ENCODE results near the gene CNTNAP2.

The CNTNAP2 gene

DNA sequence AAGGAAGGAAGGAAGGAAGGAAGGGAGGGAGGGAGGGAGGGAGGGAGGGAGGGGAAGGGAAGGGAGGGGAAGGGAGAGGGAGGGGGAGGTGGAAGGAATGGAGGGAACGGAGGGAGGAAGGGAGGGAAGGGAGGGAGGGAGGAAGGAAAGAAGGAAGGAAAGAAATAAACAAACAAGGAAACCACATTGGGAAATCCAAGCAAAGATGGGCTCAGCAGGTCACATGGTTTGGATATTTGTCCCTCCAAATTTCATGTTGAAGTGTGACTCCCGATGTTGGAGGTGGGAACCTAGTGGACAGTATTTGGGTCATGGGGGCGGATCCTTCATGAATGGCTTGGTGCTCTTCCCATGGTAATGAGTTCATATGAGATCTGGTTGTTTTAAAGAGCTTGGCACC, 2019.4 kb downstream of the CNTNAP2 start:
- Histone ChIP-seq H3K36me3 (ENCODE audit: control insufficient read depth, insufficient read depth, low read length) (no peaks in the 10 kb centered on the region), H3K9me3 (ENCODE audit: control insufficient read depth, low read length) (no peaks in the 10 kb centered on the region), H3K27ac (ENCODE audit: low read depth, low read length, severe bottlenecking) (no peak overlapping the region), H3K4me3 (ENCODE audit: extremely low read depth, insufficient read depth, low read length, poor library complexity, severe bottlenecking) (no peak overlapping the region), H3K4me1 (ENCODE audit: control insufficient read depth, insufficient read depth, low read length, poor library complexity, severe bottlenecking) (no peaks in the 10 kb centered on the region)
- 95% methylated on average over 2 of the region's 3 CpGs; no CpG with 5 or more reads in 1 of the 2 experiments for WGBS, 2 experiments (ENCODE audit: insufficient coverage in 2 of 2)

DNA sequence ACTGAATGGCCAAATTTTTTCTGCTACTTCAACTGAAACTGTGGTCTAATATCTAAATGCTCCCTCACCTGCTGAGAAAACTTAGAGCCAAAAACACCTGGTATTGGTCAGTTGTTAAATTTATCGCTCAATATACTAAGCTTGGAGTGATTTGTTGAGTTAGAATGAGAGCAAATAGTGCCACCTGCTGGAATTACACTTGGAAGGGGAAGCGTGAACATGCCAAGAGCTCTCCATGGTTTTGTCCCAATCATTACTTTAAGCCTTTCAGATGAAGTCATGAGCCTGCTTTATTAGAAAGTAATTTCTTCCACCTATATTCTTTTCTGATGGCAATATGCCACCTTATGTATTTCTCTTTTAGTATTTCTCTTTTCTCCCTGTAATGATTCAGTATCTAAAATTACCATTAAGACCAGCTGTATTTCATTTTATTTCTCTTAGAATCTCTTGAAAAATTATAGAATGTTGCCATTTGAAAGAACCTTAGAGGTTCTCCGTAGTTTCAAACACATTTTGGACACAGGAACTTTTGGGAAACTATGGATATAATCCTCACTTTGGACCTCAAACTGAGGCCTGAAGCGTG, 2026.2 kb downstream of the CNTNAP2 start:
- peaks cover 4% of the 10 kb centered on the region for H3K9me3 ChIP-seq (ENCODE audit: control insufficient read depth, low read length)
- peaks cover 11% of the 10 kb centered on the region for H3K4me1 ChIP-seq (ENCODE audit: control insufficient read depth, insufficient read depth, low read length, poor library complexity, severe bottlenecking)
- WGBS, 2 experiments (ENCODE audit: insufficient coverage in 2 of 2), result 33 to 80% methylated on average over 1 of the region's 4 CpGs
- no peak overlapping the region for H3K27ac ChIP-seq (ENCODE audit: low read depth, low read length, severe bottlenecking)
- H3K36me3 ChIP-seq (ENCODE audit: control insufficient read depth, insufficient read depth, low read length), result no peaks in the 10 kb centered on the region
- H3K4me3 ChIP-seq (ENCODE audit: extremely low read depth, insufficient read depth, low read length, poor library complexity, severe bottlenecking), result no peak overlapping the region

DNA sequence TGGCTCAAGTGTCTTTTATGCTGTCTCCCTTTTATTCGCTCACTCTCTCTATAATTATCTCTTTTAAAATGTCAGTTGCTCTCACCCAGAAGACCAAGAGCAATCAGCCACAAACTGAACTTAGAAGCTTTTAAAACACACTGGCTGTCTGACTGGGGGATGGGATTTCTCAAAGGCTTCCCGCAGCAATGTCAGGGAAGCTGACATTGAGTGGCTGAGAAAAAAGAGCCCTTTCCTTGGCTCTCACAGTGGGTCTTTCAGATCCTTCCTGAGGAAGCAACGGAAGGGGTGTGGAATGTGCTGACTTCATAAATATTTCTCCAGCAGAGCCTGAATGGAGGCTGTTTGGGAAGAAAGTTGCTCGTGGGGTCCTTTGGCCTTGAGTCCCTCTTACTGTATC, 2028.2 kb downstream of the CNTNAP2 start:
- H3K4me1 ChIP-seq (ENCODE audit: control insufficient read depth, insufficient read depth, low read length, poor library complexity, severe bottlenecking), result peaks cover 11% of the 10 kb centered on the region
- WGBS, 2 experiments (ENCODE audit: insufficient coverage in 2 of 2), result 43 to 100% methylated on average over 1 to 2 of the region's 4 CpGs
- H3K36me3 ChIP-seq (ENCODE audit: control insufficient read depth, insufficient read depth, low read length), result no peaks in the 10 kb centered on the region
- H3K4me3 ChIP-seq (ENCODE audit: extremely low read depth, insufficient read depth, low read length, poor library complexity, severe bottlenecking), result no peak overlapping the region
- H3K27ac ChIP-seq (ENCODE audit: low read depth, low read length, severe bottlenecking), result peak overlapping the region; percentile 60
- peaks cover 4% of the 10 kb centered on the region for H3K9me3 ChIP-seq (ENCODE audit: control insufficient read depth, low read length)

DNA sequence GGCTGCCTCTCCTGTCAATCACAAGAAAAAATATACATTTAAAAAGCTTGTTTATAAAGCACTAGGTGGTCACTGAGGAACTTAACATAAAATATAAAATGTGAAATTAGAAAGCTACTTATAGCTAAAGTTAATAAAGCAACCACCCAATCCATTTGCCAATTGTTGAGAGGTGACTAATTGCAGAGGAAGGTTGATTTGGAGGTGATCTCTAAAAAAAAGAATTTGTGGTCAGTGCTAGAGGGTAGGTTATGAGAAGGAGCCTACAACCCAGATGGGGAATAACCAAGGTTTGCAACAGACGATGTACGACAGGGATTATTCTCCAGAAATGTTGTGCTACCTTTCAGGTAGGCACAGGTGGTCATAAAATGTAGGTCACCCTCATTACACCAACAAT, 2029.7 kb downstream of the CNTNAP2 start:
- H3K27ac ChIP-seq (ENCODE audit: low read depth, low read length, severe bottlenecking), result no peak overlapping the region
- no CpG with 5 or more reads among the region's 2 CpGs for WGBS, 2 experiments (ENCODE audit: insufficient coverage in 2 of 2)
- peaks cover 11% of the 10 kb centered on the region for H3K4me1 ChIP-seq (ENCODE audit: control insufficient read depth, insufficient read depth, low read length, poor library complexity, severe bottlenecking)
- H3K4me3 ChIP-seq (ENCODE audit: extremely low read depth, insufficient read depth, low read length, poor library complexity, severe bottlenecking), result no peak overlapping the region
- H3K9me3 ChIP-seq (ENCODE audit: control insufficient read depth, low read length), result peaks cover 4% of the 10 kb centered on the region
- no peaks in the 10 kb centered on the region for H3K36me3 ChIP-seq (ENCODE audit: control insufficient read depth, insufficient read depth, low read length)

DNA sequence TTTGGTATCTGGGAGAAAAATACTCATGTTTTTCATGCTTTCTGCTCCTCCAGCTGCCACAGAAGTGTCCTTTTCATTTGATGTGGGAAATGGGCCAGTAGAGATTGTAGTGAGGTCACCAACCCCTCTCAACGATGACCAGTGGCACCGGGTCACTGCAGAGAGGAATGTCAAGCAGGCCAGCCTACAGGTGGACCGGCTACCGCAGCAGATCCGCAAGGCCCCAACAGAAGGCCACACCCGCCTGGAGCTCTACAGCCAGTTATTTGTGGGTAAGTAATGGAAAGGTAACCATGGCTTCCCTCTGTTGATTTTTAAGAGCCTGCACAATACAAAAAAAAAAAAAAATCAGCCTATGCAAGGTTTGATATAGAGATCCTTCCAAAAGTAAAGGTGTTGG, 2030.8 kb downstream of the CNTNAP2 start:
- WGBS, 2 experiments (ENCODE audit: insufficient coverage in 2 of 2), result 95 to 100% methylated on average over 4 to 5 of the region's 6 CpGs
- peaks cover 11% of the 10 kb centered on the region for H3K4me1 ChIP-seq (ENCODE audit: control insufficient read depth, insufficient read depth, low read length, poor library complexity, severe bottlenecking)
- H3K9me3 ChIP-seq (ENCODE audit: control insufficient read depth, low read length), result peaks cover 12% of the 10 kb centered on the region
- H3K4me3 ChIP-seq (ENCODE audit: extremely low read depth, insufficient read depth, low read length, poor library complexity, severe bottlenecking), result no peak overlapping the region
- no peaks in the 10 kb centered on the region for H3K36me3 ChIP-seq (ENCODE audit: control insufficient read depth, insufficient read depth, low read length)
- no peak overlapping the region for H3K27ac ChIP-seq (ENCODE audit: low read depth, low read length, severe bottlenecking)

DNA sequence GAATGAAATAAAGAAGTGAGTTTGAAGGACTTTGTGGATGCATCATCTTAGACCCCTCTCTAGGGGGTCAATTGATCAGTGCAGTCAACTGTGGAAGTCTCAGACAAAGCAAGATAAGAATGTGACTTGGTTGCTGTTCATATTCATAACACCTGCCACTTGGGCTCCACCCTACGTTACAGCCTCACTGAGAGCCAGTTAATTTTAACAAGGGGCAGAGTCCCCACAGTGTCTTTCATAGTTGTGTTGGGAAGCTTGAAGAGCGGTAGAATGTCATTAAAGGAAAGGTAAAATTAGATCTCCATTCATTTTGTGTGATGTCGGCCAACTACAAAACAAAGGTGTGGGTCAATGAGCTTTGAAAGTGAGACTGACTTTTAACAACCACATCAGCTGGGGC, 2031.9 kb downstream of the CNTNAP2 start:
- Histone ChIP-seq H3K9me3 (ENCODE audit: control insufficient read depth, low read length) (peaks cover 12% of the 10 kb centered on the region), H3K27ac (ENCODE audit: low read depth, low read length, severe bottlenecking) (no peak overlapping the region), H3K4me1 (ENCODE audit: control insufficient read depth, insufficient read depth, low read length, poor library complexity, severe bottlenecking) (peaks cover 11% of the 10 kb centered on the region), H3K36me3 (ENCODE audit: control insufficient read depth, insufficient read depth, low read length) (no peaks in the 10 kb centered on the region), H3K4me3 (ENCODE audit: extremely low read depth, insufficient read depth, low read length, poor library complexity, severe bottlenecking) (no peak overlapping the region)
- WGBS, 2 experiments (ENCODE audit: insufficient coverage in 2 of 2), result 83 to 94% methylated on average over 1 to 2 of the region's 3 CpGs

DNA sequence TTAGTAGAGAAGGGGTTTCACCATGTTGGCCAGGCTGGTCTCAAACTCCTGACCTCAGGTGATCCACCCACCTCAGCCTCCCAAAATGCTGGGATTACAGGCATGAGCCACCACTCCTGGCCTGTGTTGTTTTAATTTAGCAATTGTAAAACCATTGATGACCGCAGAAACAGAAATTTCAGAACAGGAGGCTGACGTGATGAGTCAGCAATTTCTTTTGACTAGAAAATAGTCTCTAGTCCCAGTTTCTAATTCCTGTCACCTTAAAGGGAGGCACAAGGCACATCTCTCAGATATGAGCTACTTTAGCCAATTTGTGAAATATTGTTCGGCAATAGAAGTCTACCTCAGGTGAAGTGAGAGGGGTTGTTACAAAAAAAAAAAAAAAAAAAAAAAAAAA, 2033.1 kb downstream of the CNTNAP2 start:
- Histone ChIP-seq H3K36me3 (ENCODE audit: control insufficient read depth, insufficient read depth, low read length) (no peaks in the 10 kb centered on the region), H3K4me1 (ENCODE audit: control insufficient read depth, insufficient read depth, low read length, poor library complexity, severe bottlenecking) (peaks cover 8% of the 10 kb centered on the region), H3K27ac (ENCODE audit: low read depth, low read length, severe bottlenecking) (no peak overlapping the region), H3K9me3 (ENCODE audit: control insufficient read depth, low read length) (peaks cover 8% of the 10 kb centered on the region), H3K4me3 (ENCODE audit: extremely low read depth, insufficient read depth, low read length, poor library complexity, severe bottlenecking) (no peak overlapping the region)
- 86 to 94% methylated on average over 2 of the region's 3 CpGs for WGBS, 2 experiments (ENCODE audit: insufficient coverage in 2 of 2)

DNA sequence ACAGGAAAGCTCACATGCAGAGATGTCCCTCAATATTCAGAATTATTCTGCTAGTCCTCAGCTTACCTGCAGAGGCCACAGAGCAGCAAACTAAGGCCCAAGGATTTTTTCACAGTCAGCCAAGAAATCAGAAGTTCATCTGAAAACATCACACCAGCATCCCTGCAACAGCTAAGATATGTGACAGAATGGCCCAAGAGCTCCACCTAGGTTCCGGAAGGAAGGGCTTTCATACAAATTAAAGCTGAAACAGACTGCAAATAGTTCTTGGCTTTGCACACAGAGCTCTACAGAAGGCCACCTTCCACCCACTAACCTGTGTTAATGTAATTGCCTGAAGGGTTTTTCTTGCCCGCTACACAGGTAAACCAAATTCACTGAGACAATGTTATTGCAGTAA, 2035.2 kb downstream of the CNTNAP2 start:
- H3K36me3 ChIP-seq (ENCODE audit: control insufficient read depth, insufficient read depth, low read length), result no peaks in the 10 kb centered on the region
- peaks cover 11% of the 10 kb centered on the region for H3K4me1 ChIP-seq (ENCODE audit: control insufficient read depth, insufficient read depth, low read length, poor library complexity, severe bottlenecking)
- no peak overlapping the region for H3K27ac ChIP-seq (ENCODE audit: low read depth, low read length, severe bottlenecking)
- H3K9me3 ChIP-seq (ENCODE audit: control insufficient read depth, low read length), result peaks cover 8% of the 10 kb centered on the region
- no peak overlapping the region for H3K4me3 ChIP-seq (ENCODE audit: extremely low read depth, insufficient read depth, low read length, poor library complexity, severe bottlenecking)
- 100% methylated on average over 1 to 2 of the region's 2 CpGs for WGBS, 2 experiments (ENCODE audit: insufficient coverage in 2 of 2)

DNA sequence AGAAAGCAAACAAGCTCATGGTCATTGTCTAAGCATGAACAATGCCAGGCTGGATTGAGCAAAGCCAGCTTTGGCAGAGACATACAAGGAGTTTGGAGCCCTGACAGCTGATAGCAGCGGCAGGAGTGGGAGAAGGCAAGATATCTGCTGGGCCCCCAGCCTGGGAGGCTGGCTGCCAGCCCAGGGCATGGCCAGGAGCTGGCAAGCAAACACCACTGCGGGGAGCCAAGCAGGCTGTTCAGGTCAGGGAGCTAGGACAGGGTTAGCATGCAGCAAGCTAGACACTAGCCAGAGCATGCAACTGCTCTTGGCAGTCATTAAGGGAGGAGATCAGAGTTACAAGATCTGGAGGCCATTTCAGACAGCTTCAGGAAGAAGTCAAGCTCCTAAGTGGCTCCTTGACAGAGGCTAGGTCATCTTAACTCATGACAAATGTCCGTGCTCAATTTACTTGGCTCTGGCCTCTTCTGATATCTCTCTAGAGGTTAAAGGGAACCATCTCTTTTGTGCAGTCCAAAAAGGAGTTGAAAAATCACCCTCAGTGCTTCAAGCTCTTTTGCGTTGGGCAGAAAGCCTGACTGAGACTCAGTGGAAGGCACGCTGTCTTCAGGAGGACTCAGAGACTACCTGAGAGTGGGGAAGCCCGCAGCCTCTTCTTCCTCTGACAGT, 2037.1 kb downstream of the CNTNAP2 start:
- Histone ChIP-seq H3K9me3 (ENCODE audit: control insufficient read depth, low read length) (peaks cover 8% of the 10 kb centered on the region), H3K27ac (ENCODE audit: low read depth, low read length, severe bottlenecking) (peak overlapping the region; percentile 23), H3K4me1 (ENCODE audit: control insufficient read depth, insufficient read depth, low read length, poor library complexity, severe bottlenecking) (peaks cover 14% of the 10 kb centered on the region), H3K4me3 (ENCODE audit: extremely low read depth, insufficient read depth, low read length, poor library complexity, severe bottlenecking) (no peak overlapping the region), H3K36me3 (ENCODE audit: control insufficient read depth, insufficient read depth, low read length) (no peaks in the 10 kb centered on the region)
- 96 to 98% methylated on average over 4 of the region's 6 CpGs for WGBS, 2 experiments (ENCODE audit: insufficient coverage in 2 of 2)

DNA sequence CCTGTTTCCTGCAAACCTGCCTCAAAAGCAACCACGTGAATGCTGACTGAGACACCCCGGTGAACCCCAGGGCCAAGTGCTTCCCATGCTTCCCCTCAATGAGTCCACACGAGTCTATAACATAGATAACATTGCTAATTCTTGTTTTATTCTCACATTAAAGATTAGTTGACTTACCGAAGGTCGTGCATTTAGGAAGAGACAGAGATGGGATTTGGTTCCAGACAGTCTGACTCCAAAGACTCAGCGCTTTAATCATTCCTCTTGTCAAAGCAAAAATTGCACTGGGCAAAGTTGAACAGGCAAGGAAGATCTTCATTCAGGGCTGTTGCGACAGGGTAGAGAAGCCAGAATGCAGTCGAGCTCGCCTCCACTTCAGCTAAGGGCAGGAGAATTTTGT, 2038.4 kb downstream of the CNTNAP2 start:
- H3K27ac ChIP-seq (ENCODE audit: low read depth, low read length, severe bottlenecking), result no peak overlapping the region
- no peak overlapping the region for H3K4me3 ChIP-seq (ENCODE audit: extremely low read depth, insufficient read depth, low read length, poor library complexity, severe bottlenecking)
- peaks cover 8% of the 10 kb centered on the region for H3K9me3 ChIP-seq (ENCODE audit: control insufficient read depth, low read length)
- peaks cover 14% of the 10 kb centered on the region for H3K4me1 ChIP-seq (ENCODE audit: control insufficient read depth, insufficient read depth, low read length, poor library complexity, severe bottlenecking)
- WGBS, 2 experiments (ENCODE audit: insufficient coverage in 2 of 2), result 86 to 95% methylated on average over 5 to 6 of the region's 9 CpGs
- no peaks in the 10 kb centered on the region for H3K36me3 ChIP-seq (ENCODE audit: control insufficient read depth, insufficient read depth, low read length)

DNA sequence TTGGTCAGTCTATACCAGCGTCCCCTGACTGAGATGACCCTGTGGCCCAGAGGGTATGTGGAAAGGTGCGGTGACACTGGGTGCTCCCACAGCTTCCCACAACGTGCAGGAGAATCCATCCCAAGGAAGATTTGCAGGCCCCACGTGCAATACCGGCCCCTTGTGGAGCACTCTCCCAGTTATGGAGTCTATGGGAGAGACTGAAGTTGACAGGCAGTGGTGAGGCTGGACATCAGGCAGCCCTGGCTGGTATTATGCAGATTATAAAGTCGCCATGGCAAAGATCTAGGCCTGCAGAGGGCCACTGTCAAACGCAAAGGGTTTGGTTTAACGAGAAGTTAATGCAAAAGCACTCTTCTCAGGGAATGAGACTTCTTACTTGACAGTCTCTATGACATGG, 2039.2 kb downstream of the CNTNAP2 start:
- H3K27ac ChIP-seq (ENCODE audit: low read depth, low read length, severe bottlenecking), result peak overlapping the region; percentile 75
- H3K4me1 ChIP-seq (ENCODE audit: control insufficient read depth, insufficient read depth, low read length, poor library complexity, severe bottlenecking), result peaks cover 14% of the 10 kb centered on the region
- H3K36me3 ChIP-seq (ENCODE audit: control insufficient read depth, insufficient read depth, low read length), result no peaks in the 10 kb centered on the region
- peaks cover 8% of the 10 kb centered on the region for H3K9me3 ChIP-seq (ENCODE audit: control insufficient read depth, low read length)
- no peak overlapping the region for H3K4me3 ChIP-seq (ENCODE audit: extremely low read depth, insufficient read depth, low read length, poor library complexity, severe bottlenecking)
- WGBS, 2 experiments (ENCODE audit: insufficient coverage in 2 of 2), result 90 to 95% methylated on average over 6 to 8 of the region's 8 CpGs
